Nucleus accumbens (tissue), 56 donors: Measurements from ENCODE around the gene VPS13C.

Source experiments
- DNase-seq, 56 donors: peaks; one replicate each; lab custom pipeline; 2025; lab: John Stamatoyannopoulos, UW

The VPS13C gene, protein sequence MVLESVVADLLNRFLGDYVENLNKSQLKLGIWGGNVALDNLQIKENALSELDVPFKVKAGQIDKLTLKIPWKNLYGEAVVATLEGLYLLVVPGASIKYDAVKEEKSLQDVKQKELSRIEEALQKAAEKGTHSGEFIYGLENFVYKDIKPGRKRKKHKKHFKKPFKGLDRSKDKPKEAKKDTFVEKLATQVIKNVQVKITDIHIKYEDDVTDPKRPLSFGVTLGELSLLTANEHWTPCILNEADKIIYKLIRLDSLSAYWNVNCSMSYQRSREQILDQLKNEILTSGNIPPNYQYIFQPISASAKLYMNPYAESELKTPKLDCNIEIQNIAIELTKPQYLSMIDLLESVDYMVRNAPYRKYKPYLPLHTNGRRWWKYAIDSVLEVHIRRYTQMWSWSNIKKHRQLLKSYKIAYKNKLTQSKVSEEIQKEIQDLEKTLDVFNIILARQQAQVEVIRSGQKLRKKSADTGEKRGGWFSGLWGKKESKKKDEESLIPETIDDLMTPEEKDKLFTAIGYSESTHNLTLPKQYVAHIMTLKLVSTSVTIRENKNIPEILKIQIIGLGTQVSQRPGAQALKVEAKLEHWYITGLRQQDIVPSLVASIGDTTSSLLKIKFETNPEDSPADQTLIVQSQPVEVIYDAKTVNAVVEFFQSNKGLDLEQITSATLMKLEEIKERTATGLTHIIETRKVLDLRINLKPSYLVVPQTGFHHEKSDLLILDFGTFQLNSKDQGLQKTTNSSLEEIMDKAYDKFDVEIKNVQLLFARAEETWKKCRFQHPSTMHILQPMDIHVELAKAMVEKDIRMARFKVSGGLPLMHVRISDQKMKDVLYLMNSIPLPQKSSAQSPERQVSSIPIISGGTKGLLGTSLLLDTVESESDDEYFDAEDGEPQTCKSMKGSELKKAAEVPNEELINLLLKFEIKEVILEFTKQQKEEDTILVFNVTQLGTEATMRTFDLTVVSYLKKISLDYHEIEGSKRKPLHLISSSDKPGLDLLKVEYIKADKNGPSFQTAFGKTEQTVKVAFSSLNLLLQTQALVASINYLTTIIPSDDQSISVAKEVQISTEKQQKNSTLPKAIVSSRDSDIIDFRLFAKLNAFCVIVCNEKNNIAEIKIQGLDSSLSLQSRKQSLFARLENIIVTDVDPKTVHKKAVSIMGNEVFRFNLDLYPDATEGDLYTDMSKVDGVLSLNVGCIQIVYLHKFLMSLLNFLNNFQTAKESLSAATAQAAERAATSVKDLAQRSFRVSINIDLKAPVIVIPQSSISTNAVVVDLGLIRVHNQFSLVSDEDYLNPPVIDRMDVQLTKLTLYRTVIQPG (N-terminal part only)

DNA sequence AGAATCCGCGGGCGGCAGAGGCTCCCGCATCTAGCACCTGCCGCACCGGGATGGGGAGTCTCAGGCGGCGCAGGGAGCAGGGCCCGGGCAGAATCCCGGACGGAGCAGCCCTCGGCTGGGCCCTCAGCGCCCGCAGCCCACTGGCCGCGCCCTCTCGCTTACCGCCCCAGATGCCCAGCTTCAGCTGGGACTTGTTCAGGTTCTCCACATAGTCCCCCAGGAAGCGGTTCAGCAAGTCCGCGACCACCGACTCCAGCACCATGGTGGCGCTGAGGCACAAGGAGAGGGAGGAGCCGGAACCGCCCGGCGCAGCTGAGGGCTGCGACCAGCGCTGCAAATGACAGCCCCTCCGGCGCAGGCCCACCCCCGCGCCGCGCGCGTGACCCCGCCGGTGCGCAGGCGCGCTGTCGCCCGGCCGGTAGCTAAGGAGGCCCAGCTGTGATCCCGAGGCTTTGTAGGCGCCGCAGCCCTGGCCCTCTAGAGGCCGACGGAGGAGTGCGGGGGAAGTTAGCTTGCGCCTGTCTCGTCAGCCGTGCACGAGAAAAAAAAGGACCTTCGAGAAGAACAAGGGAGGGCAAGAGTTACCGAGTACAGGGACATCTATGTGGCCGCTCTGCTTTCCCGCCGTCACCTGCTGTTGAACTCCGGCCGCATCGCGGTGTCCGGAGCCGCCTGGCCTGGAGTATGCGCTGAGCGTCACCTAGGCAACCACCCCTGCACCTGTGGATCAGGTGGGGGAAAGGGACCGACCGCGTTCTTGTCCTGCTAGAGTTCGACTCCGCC, at the start of gene VPS13C:
TSS of gene VPS13C (minus strand) at position 335 of the 783 bp plus-strand sequence. CDS start at position 262, 73 bp downstream.
- DNase-seq = peak; percentile 59 to 94 (median 88)

- no peak for DNase-seq
These were observed 49.2 kb upstream of the VPS13C start for GRCh38 chr15:62109437-62109836.

DNA sequence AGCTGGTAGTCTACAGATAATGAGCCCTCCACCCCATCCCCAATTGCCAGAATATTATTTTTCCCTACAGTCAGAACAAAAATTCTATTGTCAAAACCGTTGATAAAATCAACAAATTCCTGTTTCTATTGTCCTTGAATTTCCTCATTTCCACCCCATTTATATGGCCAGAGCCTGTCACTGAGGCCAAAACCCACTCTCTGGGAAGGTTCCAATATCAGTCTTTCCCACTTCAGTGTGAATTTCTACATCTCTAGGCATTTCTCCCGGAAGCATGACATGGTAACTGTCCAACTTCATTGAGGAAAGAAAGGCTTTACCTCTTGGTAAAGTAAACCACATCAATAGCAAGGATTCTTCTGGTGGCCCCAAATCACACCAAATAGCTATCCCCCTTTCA, 48.2 kb upstream of the VPS13C start:
- DNase-seq = no peak

DNA sequence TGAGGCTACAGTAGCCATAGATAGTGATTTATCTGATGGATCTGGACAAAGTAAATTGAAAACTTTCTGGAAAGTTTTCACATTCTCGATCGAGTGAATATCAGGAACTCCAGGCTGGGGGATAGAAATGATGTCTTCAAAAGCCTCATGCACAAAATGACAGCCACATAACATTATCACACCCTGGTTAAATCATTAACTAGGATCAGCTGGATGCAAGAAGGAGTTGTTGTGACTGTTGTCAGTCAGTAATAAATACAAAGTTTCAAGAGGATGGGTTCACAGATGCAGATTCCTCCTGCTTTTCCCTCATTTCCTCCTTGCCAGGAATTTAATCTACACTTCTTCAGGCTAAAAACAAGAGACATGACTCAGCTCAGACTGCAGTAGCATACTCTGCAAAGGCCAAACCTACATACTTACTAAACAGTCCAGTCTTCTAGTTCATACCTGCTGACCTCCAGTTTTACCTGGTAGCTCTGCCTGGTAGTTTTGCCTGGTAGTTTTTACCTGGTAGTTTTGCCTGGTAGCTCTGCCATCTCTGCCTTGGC, 47.4 kb upstream of the VPS13C start:
- no peak for DNase-seq

- DNase-seq = no peak
These were observed 45.8 kb upstream of the VPS13C start for GRCh38 chr15:62106096-62106495.

DNA sequence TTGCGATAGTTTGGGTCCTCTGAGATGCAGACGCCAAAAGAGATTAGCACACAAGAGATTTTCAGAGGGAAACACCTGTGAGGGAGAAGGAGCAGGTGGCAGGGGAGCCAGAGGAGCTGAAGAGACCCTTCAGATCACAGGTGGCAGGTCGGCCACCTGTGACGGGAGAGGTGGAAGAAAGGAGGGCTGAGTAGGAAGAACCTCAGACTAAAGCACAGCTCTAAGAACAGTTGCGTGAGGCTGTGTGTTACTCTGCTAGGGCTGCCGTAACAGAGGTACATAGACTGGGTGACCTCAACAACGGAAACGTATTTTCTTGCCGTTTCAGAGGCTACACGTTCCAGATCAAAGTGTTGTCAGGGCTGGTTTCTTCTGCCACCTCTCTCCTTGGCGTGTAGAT, 45.0 kb upstream of the VPS13C start:
- no peak for DNase-seq

- no peak for DNase-seq
These were observed 44.6 kb upstream of the VPS13C start for GRCh38 chr15:62104846-62105245.

GRCh38 chr15:62104401-62104800, 44.2 kb upstream of the VPS13C start:
- DNase-seq = no peak

- no peak for DNase-seq
These were observed 43.2 kb upstream of the VPS13C start for GRCh38 chr15:62103431-62103830.

DNA sequence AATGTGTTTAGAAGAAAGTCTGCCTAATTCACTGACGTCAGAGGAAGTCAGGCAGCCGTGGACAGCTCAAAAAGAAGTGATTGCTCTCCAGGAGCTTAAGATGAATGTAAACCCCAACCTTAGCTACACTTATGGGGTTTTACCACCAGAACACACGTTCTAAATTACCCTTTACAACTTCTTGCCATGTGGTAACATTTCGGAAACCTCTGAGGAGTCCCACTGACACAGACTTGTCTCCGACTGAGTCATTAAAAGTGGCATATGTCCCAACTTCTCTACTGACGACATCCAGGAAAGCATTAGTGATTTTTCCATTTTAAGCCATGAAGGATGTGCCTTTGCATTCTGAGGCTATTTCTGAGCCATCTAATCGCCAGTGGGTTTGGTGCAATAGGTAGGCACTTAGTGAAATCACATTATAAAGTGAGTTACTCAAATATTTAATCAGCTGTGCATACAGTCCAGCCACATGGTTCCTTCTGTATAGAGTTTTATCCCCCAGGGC, 38.9 kb upstream of the VPS13C start:
- no peak for DNase-seq

DNA sequence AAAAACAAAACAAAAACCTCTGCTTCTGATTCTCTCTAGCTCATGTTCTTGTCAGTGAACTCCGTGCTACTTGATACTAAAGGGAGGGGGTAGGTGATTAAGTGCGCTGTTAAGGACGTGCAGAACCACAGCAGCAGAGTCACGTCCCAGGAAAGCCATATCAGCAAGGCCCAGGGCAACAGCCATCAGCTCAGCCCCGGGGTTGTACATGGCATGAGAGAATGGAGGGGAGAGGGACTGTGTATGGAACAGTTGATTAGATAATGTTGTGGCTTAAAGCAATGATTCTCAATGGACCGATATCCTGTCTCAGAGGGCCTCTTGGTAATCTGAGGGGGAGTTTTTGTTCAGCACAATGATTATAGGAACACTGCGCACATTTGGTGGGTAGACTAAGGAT, 34.1 kb upstream of the VPS13C start:
- DNase-seq = no peak

DNA sequence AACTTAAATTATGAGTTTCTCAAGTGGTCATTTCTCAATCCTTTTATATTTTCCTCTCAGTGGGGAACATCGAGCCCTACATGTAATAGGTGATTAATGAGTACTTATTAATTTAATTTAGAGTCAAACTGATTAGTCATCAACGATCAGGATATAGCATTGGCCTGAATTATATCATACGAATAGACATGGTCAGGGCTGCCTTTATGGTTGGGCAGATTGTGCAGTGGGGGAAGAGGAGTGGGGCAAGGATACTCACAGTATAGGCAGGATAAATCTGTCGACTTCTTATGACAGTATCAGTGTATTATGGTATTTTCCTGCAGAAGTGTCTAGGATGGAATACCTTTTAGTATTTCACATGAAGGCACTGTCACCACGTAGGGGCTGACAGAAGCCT, 33.6 kb upstream of the VPS13C start:
- DNase-seq = no peak

- DNase-seq = no peak
These were observed 30.7 kb upstream of the VPS13C start for GRCh38 chr15:62090988-62091387.

- no peak for DNase-seq
These were observed 29.4 kb upstream of the VPS13C start for GRCh38 chr15:62089616-62090015.

DNA sequence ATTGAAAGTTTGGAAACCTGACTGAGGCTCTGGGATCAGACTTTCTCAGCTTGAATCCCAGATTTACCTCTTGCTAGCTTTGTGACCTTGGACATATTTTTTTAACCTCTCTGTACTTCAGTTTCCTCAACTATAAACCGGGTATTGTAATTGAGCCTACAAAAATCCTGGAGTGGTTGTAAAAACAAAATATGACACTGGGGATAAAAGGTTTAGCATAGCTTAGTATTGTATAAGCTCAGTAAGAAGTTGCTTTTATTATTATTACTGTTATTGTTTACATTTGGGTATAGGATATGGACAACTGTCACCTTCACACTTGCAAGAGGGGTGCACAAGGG, 28.1 kb upstream of the VPS13C start:
- DNase-seq = no peak

GRCh38 chr15:62087671-62088352, 27.6 kb upstream of the VPS13C start:
- DNase-seq = peak in 2 of 56 donors; percentile 8 to 10

GRCh38 chr15:62085740-62086139, 25.5 kb upstream of the VPS13C start:
- DNase-seq = peak in 1 of 56 donors; percentile 5

DNA sequence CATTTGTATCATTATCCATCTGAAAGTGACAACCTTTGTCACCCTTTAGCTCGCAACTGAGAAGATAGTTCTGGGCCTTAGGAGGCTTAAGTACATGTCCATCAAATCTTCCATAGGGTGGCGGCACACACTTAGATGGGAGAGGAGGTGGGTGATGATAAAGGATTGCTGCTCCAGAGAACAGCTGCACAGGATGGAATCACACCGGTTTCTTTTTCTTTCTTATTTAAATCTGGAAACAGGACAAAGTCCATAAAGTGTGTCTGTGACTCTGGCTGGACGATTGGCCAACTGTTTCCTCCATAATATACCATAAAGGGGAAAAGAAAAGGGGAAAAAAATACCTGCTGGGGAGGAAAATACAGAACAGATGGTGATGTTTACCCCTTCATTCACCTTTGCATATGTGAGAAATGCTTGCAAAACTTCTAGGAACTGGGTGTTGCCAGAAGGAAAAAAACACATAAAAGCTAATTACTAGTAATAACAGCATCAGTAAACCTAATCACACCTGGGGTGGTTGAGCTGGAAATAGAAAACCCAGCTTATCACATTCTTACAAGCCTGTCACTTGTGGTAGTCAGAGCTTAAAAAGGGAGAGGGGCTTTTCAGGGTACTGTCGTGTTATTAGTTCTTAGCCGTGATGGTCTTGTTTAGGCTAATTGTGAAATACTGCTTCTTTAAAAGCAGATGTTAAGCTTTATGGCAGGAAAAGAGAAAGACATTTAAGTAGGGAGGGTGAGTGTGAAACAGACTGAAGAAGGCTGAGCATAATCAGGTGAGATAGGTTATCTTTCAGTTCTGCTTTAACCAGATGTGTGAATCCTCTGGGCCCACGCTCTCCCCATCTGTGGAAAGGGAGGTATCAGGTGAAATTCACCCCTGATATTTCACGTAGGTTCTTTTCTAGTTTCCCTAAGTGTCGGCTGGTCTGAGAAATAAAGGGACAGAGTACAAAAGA, 23.2 kb upstream of the VPS13C start:
- DNase-seq = no peak
